GM10266 (cell line): ENCODE measurements around the gene DTNA.

Experiments
- DNase-seq: peaks from one replicate; pipeline ENCODE4 v3.0.0; 2012; ENCODE audit errors: extremely low spot score
- CTCF ChIP-seq: IDR thresholded peaks from 2 replicates; pipeline ENCODE4 v1.5.1; 2012; ENCODE audit warnings: mild to moderate bottlenecking, low read depth; ENCODE audit not compliant: control insufficient read depth, insufficient read depth; ENCODE audit errors: missing control alignments

Gene DTNA

GRCh38 chr18:34838669-34839068 lies 128.6 kb downstream of the DTNA start:
- no peak for TF ChIP-seq CTCF
- no peak for DNase-seq

- no peak for TF ChIP-seq CTCF
- DNase-seq = no peak
Observed at GRCh38 chr18:34840256-34840826, 130.2 kb downstream of the DTNA start.

GRCh38 chr18:34841891-34842290 lies 131.8 kb downstream of the DTNA start:
- no peak for DNase-seq
- no peak for TF ChIP-seq CTCF

GRCh38 chr18:34844072-34844471 lies 134.0 kb downstream of the DTNA start:
- DNase-seq = no peak
- TF ChIP-seq CTCF = no peak

- DNase-seq = no peak
- no peak for TF ChIP-seq CTCF
Observed at GRCh38 chr18:34844732-34845459, 134.8 kb downstream of the DTNA start.

- no peak for DNase-seq
- no peak for TF ChIP-seq CTCF
Observed at GRCh38 chr18:34847408-34847807, 137.3 kb downstream of the DTNA start.

GRCh38 chr18:34848156-34848555 lies 138.1 kb downstream of the DTNA start:
- no peak for TF ChIP-seq CTCF
- DNase-seq = no peak
